CD14-positive monocyte (primary cell): ENCODE measurements around the gene PDE7B. TPM values are rescaled to one million over a fixed set of nuclear protein-coding genes. Genes with fewer than 3 reads are reported as not detected.

Experiments
- DNase-seq, 3 donors: peaks; one replicate each; pipeline ENCODE4 v3.0.0-alpha.2; 2011 to 2022
- H2AFZ ChIP-seq: 2 replicates; pipeline ENCODE4 v1.6.0; 2012; ENCODE audit warnings: mild to moderate bottlenecking, low read depth, low read length, inconsistent platforms; ENCODE audit not compliant: insufficient read depth, poor library complexity, severe bottlenecking
- H3K27ac ChIP-seq, 2 donors: 1 replicate in 1 of 2; 2 replicates in 1 of 2; pipeline ENCODE4 v1.5.1; 2012 to 2013; ENCODE audit warnings: low read length in 2 of 2, control low read depth in 1 of 2, inconsistent platforms in 1 of 2, low read depth in 1 of 2, mild to moderate bottlenecking in 1 of 2
- H3K27me3 ChIP-seq, 2 donors: one replicate each; pipeline versions ENCODE4 v1.6.0 to v1.6.1; 2011 to 2013; ENCODE audit warnings: low read length in 2 of 2; ENCODE audit not compliant: control insufficient read depth in 2 of 2, insufficient read depth in 2 of 2
- H3K36me3 ChIP-seq, 2 donors: replicated peaks in 1 of 2; 1 replicate in 1 of 2; 2 replicates in 1 of 2; pipeline versions ENCODE4 v1.5.1 to v1.6.1; 2012 to 2013; ENCODE audit warnings: low read length in 2 of 2, control low read depth in 1 of 2, inconsistent platforms in 1 of 2, mild to moderate bottlenecking in 1 of 2; ENCODE audit not compliant: insufficient read depth in 2 of 2, control insufficient read depth in 1 of 2
- H3K4me1 ChIP-seq, 2 donors: 1 replicate in 1 of 2; 2 replicates in 1 of 2; pipeline versions ENCODE4 v1.5.1 to v1.6.1; 2012 to 2013; ENCODE audit warnings: low read length in 2 of 2, control low read depth in 1 of 2, inconsistent platforms in 1 of 2, mild to moderate bottlenecking in 1 of 2, moderate library complexity in 1 of 2; ENCODE audit not compliant: insufficient read depth in 2 of 2, control insufficient read depth in 1 of 2
- H3K4me2 ChIP-seq: replicated peaks from 2 replicates; pipeline ENCODE3; 2012; ENCODE audit warnings: low read length, moderate library complexity, mild to moderate bottlenecking; ENCODE audit not compliant: poor library complexity, severe bottlenecking; ENCODE audit errors: extremely low read depth
- H3K4me3 ChIP-seq, 3 experiments: fragments of 200-600 bp in 1 of 3; sonication (generic) in 1 of 3; replicated peaks in 1 of 3; 1 replicate in 2 of 3; 2 replicates in 1 of 3; pipeline ENCODE4 v1.5.1; 2011 to 2013; ENCODE audit warnings: low read length in 3 of 3, mild to moderate bottlenecking in 3 of 3, control low read depth in 2 of 3, low read depth in 2 of 3, inconsistent platforms in 1 of 3, moderate library complexity in 1 of 3
- H3K79me2 ChIP-seq: 2 replicates; pipeline ENCODE4 v1.6.0; 2012; ENCODE audit warnings: mild to moderate bottlenecking, control low read depth, inconsistent platforms, low read length, moderate library complexity; ENCODE audit not compliant: insufficient read depth
- H3K9ac ChIP-seq: 2 replicates; pipeline ENCODE4 v1.6.0; 2017; ENCODE audit warnings: low read length, mild to moderate bottlenecking; ENCODE audit not compliant: insufficient read depth, poor library complexity, severe bottlenecking
- H3K9me3 ChIP-seq, 2 donors: replicated peaks in 1 of 2; 1 replicate in 1 of 2; 2 replicates in 1 of 2; pipeline versions ENCODE4 v1.5.1 to v1.6.1; 2012 to 2013; ENCODE audit warnings: low read length in 2 of 2, control low read depth in 1 of 2; ENCODE audit not compliant: control insufficient read depth in 1 of 2, insufficient read depth in 1 of 2
- H4K20me1 ChIP-seq: 2 replicates; pipeline ENCODE4 v1.6.0; 2012; ENCODE audit warnings: mild to moderate bottlenecking, low read length, control low read depth, moderate library complexity; ENCODE audit not compliant: insufficient read depth
- H3K27ac Mint-ChIP-seq, 7 donors: one replicate each; pipeline ENCODE4 v1.8.0; 2020; ENCODE audit warnings: mild to moderate bottlenecking in 7 of 7, mixed read lengths in 7 of 7, moderate library complexity in 6 of 7, inconsistent platforms in 2 of 7
- H3K27me3 Mint-ChIP-seq, 3 donors: one replicate each; pipeline ENCODE4 v1.8.0; 2021 to 2022; ENCODE audit warnings: low read depth in 3 of 3, mild to moderate bottlenecking in 3 of 3, mixed read lengths in 3 of 3, moderate library complexity in 3 of 3, inconsistent platforms in 1 of 3
- H3K36me3 Mint-ChIP-seq, 2 donors: one replicate each; pipeline ENCODE4 v1.8.0; 2020; ENCODE audit warnings: mixed read lengths in 2 of 2, inconsistent platforms in 1 of 2, mild to moderate bottlenecking in 1 of 2
- H3K4me1 Mint-ChIP-seq: one replicate; pipeline ENCODE4 v1.8.0; 2020; ENCODE audit warnings: mild to moderate bottlenecking, mixed read lengths
- H3K4me3 Mint-ChIP-seq, 2 donors: one replicate each; pipeline ENCODE4 v1.8.0; 2020; ENCODE audit warnings: mild to moderate bottlenecking in 2 of 2, mixed read lengths in 2 of 2, moderate library complexity in 1 of 2
- H3K9me3 Mint-ChIP-seq, 7 donors: one replicate each; pipeline ENCODE4 v1.8.0; 2020 to 2022; ENCODE audit warnings: mixed read lengths in 7 of 7, mild to moderate bottlenecking in 6 of 7, moderate library complexity in 6 of 7, inconsistent platforms in 2 of 7
- WGBS: methylation state at CpG from one replicate; pipeline ENCODE4 v1.1.5; 2013; ENCODE audit warnings: missing lambda C conversion rate; ENCODE audit not compliant: insufficient coverage; 5-methylcytosine and 5-hydroxymethylcytosine counted together
- intact Hi-C, 2 donors: fragments of 100-400 bp; cut with micrococcal nuclease; formaldehyde crosslinking; loops; one replicate each; pipeline versions ENCODE4 v1.15.0 to v1.15.1; 2023
- polyA plus RNA-seq, 3 donors: library from polyadenylated mRNA; depleted of rRNA in 1 of 3; unstranded in 2 of 3; stranded (reverse) in 1 of 3; fragments of 300-500 nt in 2 of 3; fragments of >200 nt in 1 of 3; fragmentation: Illumina TruSeq in 2 of 3; gene quantifications; 1 replicate in 2 of 3; 2 replicates in 1 of 3; pipeline ENCODE4 v1.2.3, GENCODE V29; 2012 to 2021
- TF ChIP-seq, protein P1 (sequence below): fragments of 200-600 bp; IDR thresholded peaks from one replicate; pipeline ENCODE4 v1.8.0; 2022; ENCODE audit warnings: antibody characterized with exemption, mild to moderate bottlenecking

Gene PDE7B
- polyA plus RNA-seq, 3 donors, result 0.37 to 1.1 (median 0.89) TPM

GRCh38 chr6:136025736-136026135 is 174.2 kb downstream of the PDE7B start:
- Mint-ChIP-seq H3K27ac (no peak overlapping the region), H3K4me1 (peaks cover 6% of the 10 kb centered on the region), H3K4me3 (no peak overlapping the region), H3K27me3 (peaks cover 0 to 2% (median 0%) of the 10 kb centered on the region in 3 donors), H3K36me3 (no peaks in the 10 kb centered on the region), H3K9me3 (no peaks in the 10 kb centered on the region)
- H3K36me3 ChIP-seq, result no peaks in the 10 kb centered on the region
- intact Hi-C loops, result no loop called here
- no peaks in the 10 kb centered on the region for H3K27me3 ChIP-seq
- no peaks in the 10 kb centered on the region for H3K9me3 ChIP-seq
- no peaks in the 10 kb centered on the region for H4K20me1 ChIP-seq
- no peak overlapping the region for H3K9ac ChIP-seq
- TF ChIP-seq, protein P1, sequence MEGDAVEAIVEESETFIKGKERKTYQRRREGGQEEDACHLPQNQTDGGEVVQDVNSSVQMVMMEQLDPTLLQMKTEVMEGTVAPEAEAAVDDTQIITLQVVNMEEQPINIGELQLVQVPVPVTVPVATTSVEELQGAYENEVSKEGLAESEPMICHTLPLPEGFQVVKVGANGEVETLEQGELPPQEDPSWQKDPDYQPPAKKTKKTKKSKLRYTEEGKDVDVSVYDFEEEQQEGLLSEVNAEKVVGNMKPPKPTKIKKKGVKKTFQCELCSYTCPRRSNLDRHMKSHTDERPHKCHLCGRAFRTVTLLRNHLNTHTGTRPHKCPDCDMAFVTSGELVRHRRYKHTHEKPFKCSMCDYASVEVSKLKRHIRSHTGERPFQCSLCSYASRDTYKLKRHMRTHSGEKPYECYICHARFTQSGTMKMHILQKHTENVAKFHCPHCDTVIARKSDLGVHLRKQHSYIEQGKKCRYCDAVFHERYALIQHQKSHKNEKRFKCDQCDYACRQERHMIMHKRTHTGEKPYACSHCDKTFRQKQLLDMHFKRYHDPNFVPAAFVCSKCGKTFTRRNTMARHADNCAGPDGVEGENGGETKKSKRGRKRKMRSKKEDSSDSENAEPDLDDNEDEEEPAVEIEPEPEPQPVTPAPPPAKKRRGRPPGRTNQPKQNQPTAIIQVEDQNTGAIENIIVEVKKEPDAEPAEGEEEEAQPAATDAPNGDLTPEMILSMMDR, result no peak
- no peak overlapping the region for H3K4me3 ChIP-seq
- no peaks in the 10 kb centered on the region for H3K4me1 ChIP-seq
- H3K27ac ChIP-seq, result no peak overlapping the region
- H3K79me2 ChIP-seq, result no peaks in the 10 kb centered on the region
- WGBS, result no CpG with 5 or more reads among the region's 2 CpGs
- DNase-seq, result no peak
- no peak overlapping the region for H2AFZ ChIP-seq
- no peak overlapping the region for H3K4me2 ChIP-seq

DNA sequence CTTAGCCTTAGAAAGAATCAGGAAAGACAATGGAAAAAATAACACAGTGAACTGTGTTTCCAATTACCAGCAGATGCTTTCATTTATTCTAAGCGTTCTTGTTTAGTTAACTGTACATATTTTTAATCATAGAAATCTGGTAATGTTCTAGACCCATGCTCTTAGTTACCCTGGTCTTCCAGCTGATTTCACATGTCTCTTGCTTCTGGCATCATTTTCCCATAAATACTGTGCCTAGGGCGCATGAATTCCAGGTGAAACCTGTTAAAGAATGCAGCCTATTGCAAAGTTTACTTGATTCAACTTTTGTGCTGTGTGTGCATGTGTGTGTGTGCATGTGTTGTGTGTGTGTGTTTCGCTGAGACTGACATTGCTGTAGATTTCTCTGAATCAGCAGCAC is 178.6 kb downstream of the PDE7B start:
- no peaks in the 10 kb centered on the region for H3K9me3 Mint-ChIP-seq
- Histone ChIP-seq H3K9me3 (no peaks in the 10 kb centered on the region), H3K27ac (no peak overlapping the region), H4K20me1 (no peaks in the 10 kb centered on the region), H3K27me3 (no peaks in the 10 kb centered on the region), H3K4me1 (peaks cover 2 to 6% of the 10 kb centered on the region in 2 donors), H2AFZ (no peak overlapping the region), H3K79me2 (no peaks in the 10 kb centered on the region), H3K4me3 (no peak overlapping the region), H3K4me2 (no peak overlapping the region), H3K9ac (no peak overlapping the region), H3K36me3 (no peaks in the 10 kb centered on the region)
- H3K27me3 Mint-ChIP-seq, result no peaks in the 10 kb centered on the region
- 90% methylated on average over 2 of the region's 3 CpGs for WGBS
- H3K36me3 Mint-ChIP-seq, result no peaks in the 10 kb centered on the region
- H3K27ac Mint-ChIP-seq, result no peak overlapping the region
- H3K4me3 Mint-ChIP-seq, result no peak overlapping the region
- H3K4me1 Mint-ChIP-seq, result peaks cover 7% of the 10 kb centered on the region
- TF ChIP-seq, protein P1, result no peak
- intact Hi-C loops, result no loop called here
- DNase-seq, result no peak
